ENCODE data around the gene F7.
A peak's percentile ranks its signal among the peaks of the same experiment; 100 is the strongest.

Gene F7

DNA sequence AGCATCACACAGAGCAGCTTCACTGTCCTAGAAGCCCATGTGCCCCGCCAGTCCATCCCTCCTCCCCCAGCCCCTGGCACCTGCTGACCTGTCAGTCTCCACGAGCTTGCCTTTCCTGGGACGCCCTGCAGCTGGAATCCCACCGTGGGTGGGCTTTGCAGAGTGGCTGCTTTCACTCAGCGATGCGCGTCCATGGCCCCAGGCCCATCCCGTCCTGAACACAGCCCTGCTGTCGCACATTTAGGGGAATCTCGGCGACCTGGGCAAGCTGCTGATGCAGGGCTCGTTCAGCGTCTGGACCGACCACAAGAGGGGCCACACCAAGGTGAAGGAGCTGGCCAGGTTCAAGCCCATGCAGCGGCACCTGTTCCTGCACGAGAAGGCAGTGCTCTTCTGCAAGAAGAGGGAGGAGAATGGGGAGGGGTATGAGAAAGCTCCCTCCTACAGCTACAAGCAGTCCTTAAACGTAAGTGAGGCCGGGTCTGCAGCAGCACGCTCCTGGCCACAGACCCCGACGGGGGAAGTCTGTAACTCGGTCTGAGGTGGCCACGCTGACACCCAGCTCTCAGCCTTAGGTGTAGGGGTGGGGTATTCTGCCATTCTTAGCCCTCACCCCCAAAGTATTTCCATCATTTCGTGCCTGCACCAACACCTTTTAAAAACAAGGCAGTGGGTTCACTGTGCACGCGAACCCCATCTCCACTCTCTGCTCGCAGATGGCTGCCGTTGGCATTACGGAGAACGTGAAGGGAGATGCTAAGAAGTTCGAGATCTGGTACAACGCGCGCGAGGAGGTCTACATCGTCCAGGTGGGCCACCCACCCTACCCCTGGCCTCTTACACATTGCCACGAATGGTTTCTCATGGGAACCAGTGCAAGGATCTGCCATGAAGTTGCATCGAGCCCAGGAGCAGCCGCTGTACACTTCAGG is 18.3 kb upstream of the F7 start:
- DNase-seq (ENCODE audit: low read depth) = no peak

- DNase-seq (ENCODE audit: low read depth) = no peak
Measured at GRCh38 chr13:113087923-113088690, 17.5 kb upstream of the F7 start.

DNA sequence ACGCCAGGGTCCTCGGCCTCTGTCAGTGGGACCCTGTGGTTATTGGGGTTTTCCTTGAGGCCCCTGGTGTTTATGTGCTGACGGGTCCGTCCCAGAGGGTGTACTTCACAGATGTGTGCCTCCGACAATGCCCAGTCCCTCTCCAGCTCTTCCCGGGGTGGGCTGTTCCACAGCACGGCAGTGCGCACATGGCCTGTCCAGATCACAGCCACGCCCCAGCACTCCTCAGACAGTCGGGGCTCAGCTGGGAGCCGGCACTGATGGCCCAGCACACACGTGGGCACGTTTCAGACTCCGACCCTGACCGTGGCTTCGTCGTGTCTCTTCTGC is 16.9 kb upstream of the F7 start:
- DNase-seq (ENCODE audit: low read depth) = no peak

- DNase-seq (ENCODE audit: low read depth) = no peak
Measured at GRCh38 chr13:113089693-113090414, 15.7 kb upstream of the F7 start.

DNA sequence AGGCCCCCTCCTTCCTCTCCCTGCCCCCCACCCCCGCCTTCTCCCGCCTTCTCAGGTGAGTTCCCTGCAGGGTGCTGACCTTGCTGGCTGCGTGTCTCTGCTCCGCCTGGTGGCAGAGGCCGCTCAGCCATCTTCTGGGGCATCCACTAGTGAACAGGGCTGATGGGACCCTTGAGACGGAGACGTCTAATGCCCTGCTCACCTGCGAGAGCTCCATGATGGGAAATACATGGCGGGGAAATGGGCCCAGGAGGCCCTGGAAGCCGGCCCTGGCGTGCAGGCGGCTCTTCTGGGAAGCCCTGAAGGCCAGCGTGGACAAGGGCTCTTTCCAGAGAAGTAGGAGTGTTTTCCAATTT is 15.2 kb upstream of the F7 start:
- DNase-seq (ENCODE audit: low read depth) = no peak

- no peak for DNase-seq (ENCODE audit: low read depth)
Measured at GRCh38 chr13:113090806-113091205, 14.8 kb upstream of the F7 start.

- DNase-seq (ENCODE audit: low read depth) = no peak
Measured at GRCh38 chr13:113091211-113091771, 14.3 kb upstream of the F7 start.

- no peak for DNase-seq (ENCODE audit: low read depth)
Measured at GRCh38 chr13:113091891-113092775, 13.5 kb upstream of the F7 start.

GRCh38 chr13:113092776-113093579 is 12.6 kb upstream of the F7 start:
- DNase-seq (ENCODE audit: low read depth) = no peak

GRCh38 chr13:113093580-113094409 is 11.8 kb upstream of the F7 start:
- DNase-seq (ENCODE audit: low read depth) = no peak

DNA sequence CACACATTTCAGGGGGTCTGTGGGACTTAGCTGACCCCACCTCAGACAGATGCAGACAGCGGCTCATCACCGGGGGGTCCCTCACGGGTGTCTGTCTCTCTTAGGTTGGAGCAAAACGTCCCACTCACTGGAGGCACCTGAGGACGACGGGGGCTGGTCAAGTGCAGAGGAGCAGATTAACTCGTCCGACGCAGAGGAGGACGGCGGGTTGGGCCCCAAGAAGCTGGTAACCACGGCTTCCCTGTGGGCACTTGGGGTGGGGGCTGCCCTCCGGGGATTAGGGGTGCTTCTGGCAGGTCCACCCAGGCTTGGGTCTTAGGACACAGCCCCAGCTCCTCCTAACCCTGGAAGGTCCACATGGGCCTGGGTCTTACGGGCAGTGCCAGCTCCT is 11.2 kb upstream of the F7 start:
- no peak for DNase-seq (ENCODE audit: low read depth)

GRCh38 chr13:113095146-113096051 is 10.2 kb upstream of the F7 start:
- DNase-seq (ENCODE audit: low read depth) = no peak

GRCh38 chr13:113096052-113096744 is 9.4 kb upstream of the F7 start:
- DNase-seq (ENCODE audit: low read depth) = no peak

GRCh38 chr13:113096745-113097305 is 8.8 kb upstream of the F7 start:
- no peak for DNase-seq (ENCODE audit: low read depth)

DNA sequence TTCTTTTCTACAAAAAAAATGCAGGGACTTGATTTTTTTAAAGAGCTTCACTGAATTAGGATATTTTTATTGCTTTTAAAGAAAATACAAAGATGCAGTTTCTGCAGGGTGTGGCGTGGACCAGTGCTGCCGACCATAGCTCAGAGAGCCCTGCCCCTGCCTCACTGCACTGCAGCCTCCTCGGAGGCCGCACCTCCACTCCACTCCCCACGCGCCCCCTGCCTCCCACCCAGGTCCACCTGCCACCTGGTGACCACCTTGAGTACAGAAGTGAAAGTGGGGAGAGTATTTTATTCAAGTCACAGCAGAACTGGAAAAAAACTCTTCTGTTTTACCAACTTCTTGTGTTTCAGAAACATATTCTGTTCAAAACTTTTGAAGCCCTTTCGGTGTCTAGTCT is 7.9 kb upstream of the F7 start:
- DNase-seq (ENCODE audit: low read depth) = no peak

- peak; percentile 44 for DNase-seq (ENCODE audit: low read depth)
Measured at GRCh38 chr13:113098162-113098732, 7.3 kb upstream of the F7 start.

GRCh38 chr13:113099142-113099541 is 6.4 kb upstream of the F7 start:
- no peak for DNase-seq (ENCODE audit: low read depth)
